Progenitor cell of endocrine pancreas (in vitro differentiated cells): ENCODE measurements around the gene GPLD1. TPM values are rescaled to one million over a fixed set of nuclear protein-coding genes. Genes with fewer than 3 reads are reported as not detected.

Experiments used
- DNase-seq: peaks from one replicate; pipeline ENCODE4 v3.0.0; 2021; ENCODE audit warnings: low spot score; ENCODE audit not compliant: unreplicated experiment
- H3K27ac Mint-ChIP-seq: 2 replicates; pipeline ENCODE4 v1.8.0; 2021; ENCODE audit warnings: mild to moderate bottlenecking, moderate library complexity, mixed read lengths
- H3K27me3 Mint-ChIP-seq: 2 replicates; pipeline ENCODE4 v1.8.0; 2021; ENCODE audit warnings: mixed read lengths
- H3K36me3 Mint-ChIP-seq: 2 replicates; pipeline ENCODE4 v1.8.0; 2022; ENCODE audit warnings: mixed read lengths; ENCODE audit not compliant: insufficient read depth
- H3K4me1 Mint-ChIP-seq: 2 replicates; pipeline ENCODE4 v1.8.0; 2021; ENCODE audit warnings: low read depth, mixed read lengths
- H3K4me3 Mint-ChIP-seq: 2 replicates; pipeline ENCODE4 v1.8.0; 2021; ENCODE audit warnings: low read depth, mild to moderate bottlenecking, moderate library complexity, mixed read lengths
- H3K9me3 Mint-ChIP-seq: 2 replicates; pipeline ENCODE4 v1.8.0; 2021; ENCODE audit warnings: low read depth, mixed read lengths
- total RNA-seq: library from RNA; stranded (reverse); gene quantifications from 2 replicates; pipeline ENCODE4 v1.2.1, GENCODE V29; 2021
- TF ChIP-seq, protein P1 (sequence below): fragments of 200-600 bp; sonication (generic); IDR thresholded peaks from one replicate; pipeline ENCODE4 v1.5.0; 2021; ENCODE audit warnings: antibody characterized with exemption, mild to moderate bottlenecking; ENCODE audit not compliant: unreplicated experiment

Gene GPLD1
- total RNA-seq, 1 donor from 2014 or later: 6.6 TPM

DNA sequence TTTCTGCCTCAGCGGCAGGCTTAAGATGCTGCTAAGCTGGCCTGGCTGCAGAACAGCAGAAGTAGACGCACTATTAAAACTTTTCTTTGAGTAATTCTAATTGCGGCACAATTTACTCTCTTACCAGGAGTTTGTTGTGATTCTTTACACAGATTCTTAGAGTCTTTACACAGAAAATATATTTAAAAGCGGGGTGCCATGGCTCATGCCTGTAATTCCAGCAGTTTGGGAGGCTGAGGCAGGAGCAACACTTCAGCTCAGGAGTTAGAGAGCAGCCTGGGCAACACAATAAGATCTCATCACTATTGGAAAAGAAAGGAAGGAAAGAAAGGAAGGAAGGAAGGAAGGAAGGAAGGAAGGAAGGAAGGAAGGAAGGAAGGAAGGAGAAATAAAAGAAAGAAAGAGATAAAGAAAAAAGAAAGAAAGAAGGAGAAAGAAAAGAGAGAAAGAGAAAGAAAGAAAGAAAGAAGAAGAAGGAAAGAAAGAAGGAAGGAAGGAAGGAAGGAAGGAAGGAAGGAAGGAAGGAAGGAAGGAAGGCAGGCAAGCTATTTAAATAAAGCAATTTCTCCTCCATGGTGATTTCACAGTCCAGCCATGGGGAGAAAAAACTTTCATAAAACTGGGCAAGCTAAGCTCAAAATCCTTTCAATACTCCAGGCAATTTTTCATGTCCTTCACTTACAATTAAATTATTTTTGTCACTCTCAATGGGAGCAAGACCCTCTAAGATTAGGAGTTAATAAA is 107.7 kb downstream of the GPLD1 start:
- H3K4me3 Mint-ChIP-seq: no peak overlapping the region

DNA sequence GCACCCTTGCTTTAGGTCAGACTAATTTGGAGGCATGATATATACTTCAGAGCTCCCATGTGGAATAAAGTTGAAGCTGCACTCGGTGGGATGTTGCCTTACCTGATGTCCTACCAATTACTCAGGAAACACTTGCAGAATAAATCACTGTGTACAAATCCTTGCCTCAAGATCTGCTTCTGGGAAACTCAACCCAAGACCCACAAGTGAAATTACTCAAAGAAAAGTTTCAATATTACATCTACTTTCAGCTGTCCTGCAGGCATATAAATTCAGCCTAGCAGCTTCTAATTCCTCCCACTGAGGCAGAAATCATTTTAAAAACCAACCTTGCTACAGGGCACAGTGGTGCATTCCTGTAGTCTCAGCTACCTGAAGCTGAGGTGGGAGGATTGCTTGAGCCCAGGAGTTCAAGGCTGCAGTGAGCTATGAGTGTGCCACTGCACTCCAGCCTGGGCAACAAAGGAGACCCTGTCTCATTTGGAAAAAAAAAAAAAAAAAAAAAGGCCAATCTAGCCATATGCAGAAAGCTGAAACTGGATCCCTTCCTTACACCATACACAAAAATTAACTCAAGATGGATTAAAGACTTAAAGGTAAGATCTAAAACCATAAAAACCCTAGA is 110.8 kb downstream of the GPLD1 start:
- no peak for DNase-seq
- TF ChIP-seq, protein P1, sequence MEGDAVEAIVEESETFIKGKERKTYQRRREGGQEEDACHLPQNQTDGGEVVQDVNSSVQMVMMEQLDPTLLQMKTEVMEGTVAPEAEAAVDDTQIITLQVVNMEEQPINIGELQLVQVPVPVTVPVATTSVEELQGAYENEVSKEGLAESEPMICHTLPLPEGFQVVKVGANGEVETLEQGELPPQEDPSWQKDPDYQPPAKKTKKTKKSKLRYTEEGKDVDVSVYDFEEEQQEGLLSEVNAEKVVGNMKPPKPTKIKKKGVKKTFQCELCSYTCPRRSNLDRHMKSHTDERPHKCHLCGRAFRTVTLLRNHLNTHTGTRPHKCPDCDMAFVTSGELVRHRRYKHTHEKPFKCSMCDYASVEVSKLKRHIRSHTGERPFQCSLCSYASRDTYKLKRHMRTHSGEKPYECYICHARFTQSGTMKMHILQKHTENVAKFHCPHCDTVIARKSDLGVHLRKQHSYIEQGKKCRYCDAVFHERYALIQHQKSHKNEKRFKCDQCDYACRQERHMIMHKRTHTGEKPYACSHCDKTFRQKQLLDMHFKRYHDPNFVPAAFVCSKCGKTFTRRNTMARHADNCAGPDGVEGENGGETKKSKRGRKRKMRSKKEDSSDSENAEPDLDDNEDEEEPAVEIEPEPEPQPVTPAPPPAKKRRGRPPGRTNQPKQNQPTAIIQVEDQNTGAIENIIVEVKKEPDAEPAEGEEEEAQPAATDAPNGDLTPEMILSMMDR: no peak
- Mint-ChIP-seq H3K36me3 (peaks cover under 1% of the 10 kb centered on the region), H3K4me1 (peaks cover 21% of the 10 kb centered on the region), H3K4me3 (no peak overlapping the region), H3K9me3 (peaks cover under 1% of the 10 kb centered on the region), H3K27me3 (no peaks in the 10 kb centered on the region), H3K27ac (no peak overlapping the region)

More for the DNA sequence above, 107.7 kb downstream of the GPLD1 start:
- DNase-seq: no peak
- Mint-ChIP-seq H3K36me3 (peaks cover 2% of the 10 kb centered on the region), H3K27me3 (no peaks in the 10 kb centered on the region), H3K4me1 (peaks cover 31% of the 10 kb centered on the region), H3K27ac (peak overlapping the region; percentile 95), H3K9me3 (peaks cover 3% of the 10 kb centered on the region)
- TF ChIP-seq, protein P1: no peak

Other genes starting within 250 kb of the GPLD1 start
- gene DCDC2, start 131.5 kb downstream of the GPLD1 start, total RNA-seq: 22.2 and 28.2 TPM in 2 replicates
- 49.4 and 57.6 TPM in 2 replicates for gene MRS2, start 86.6 kb downstream of the GPLD1 start, total RNA-seq
- gene ALDH5A1, start 5.4 kb upstream of the GPLD1 start, total RNA-seq: 14.5 and 14.6 TPM in 2 replicates
- gene KIAA0319, start 156.6 kb upstream of the GPLD1 start, total RNA-seq: 1.2 and 1.4 TPM in 2 replicates
- gene TDP2, start 177.3 kb upstream of the GPLD1 start, total RNA-seq: 65.6 and 69.8 TPM in 2 replicates
- 42.3 and 45.9 TPM in 2 replicates for gene ACOT13, start 177.5 kb upstream of the GPLD1 start, total RNA-seq
- 88.6 and 90.0 TPM in 2 replicates for gene C6orf62, start 229.6 kb upstream of the GPLD1 start, total RNA-seq